Chondrocyte (in vitro differentiated cells): Measurements from ENCODE around the gene NPHP3. TPM values are rescaled to one million over a fixed set of nuclear protein-coding genes. Genes with fewer than 3 reads are reported as not detected.

ENCODE experiments used
- DNase-seq: peaks from one replicate; pipeline ENCODE4 v3.0.0; 2021; ENCODE audit warnings: mixed read lengths, low spot score
- H3K27ac Mint-ChIP-seq: one replicate; pipeline ENCODE4 v1.8.0; 2021; ENCODE audit warnings: mild to moderate bottlenecking, moderate library complexity, mixed read lengths; ENCODE audit not compliant: unreplicated experiment
- H3K27me3 Mint-ChIP-seq: 2 replicates; pipeline ENCODE4 v1.8.0; 2021; ENCODE audit warnings: low read depth, mixed read lengths
- H3K36me3 Mint-ChIP-seq: 2 replicates; pipeline ENCODE4 v1.8.0; 2021; ENCODE audit warnings: low read depth, mixed read lengths
- H3K4me1 Mint-ChIP-seq: 2 replicates; pipeline ENCODE4 v1.8.0; 2021; ENCODE audit warnings: low read depth, mild to moderate bottlenecking, mixed read lengths
- H3K4me3 Mint-ChIP-seq: one replicate; pipeline ENCODE4 v1.8.0; 2021; ENCODE audit warnings: mild to moderate bottlenecking, moderate library complexity, mixed read lengths; ENCODE audit not compliant: unreplicated experiment
- H3K9me3 Mint-ChIP-seq: 2 replicates; pipeline ENCODE4 v1.8.0; 2021; ENCODE audit warnings: low read depth, mixed read lengths
- CTCF ChIP-seq: fragments of 200-600 bp; sonication (generic); IDR thresholded peaks from 2 replicates; pipeline ENCODE4 v1.5.0; 2021; ENCODE audit warnings: antibody characterized with exemption, mild to moderate bottlenecking, moderate library complexity
- total RNA-seq: library from RNA; stranded (reverse); gene quantifications from 3 replicates; pipeline ENCODE4 v1.2.1, GENCODE V29; 2021

The NPHP3 gene
- total RNA-seq, 1 donor from 2014 or later, result 24.6 TPM

GRCh38 chr3:132635052-132635451 is 87.2 kb downstream of the NPHP3 start:
- no peak for DNase-seq
- H3K4me3 Mint-ChIP-seq, result no peak overlapping the region
- peaks cover 10% of the 10 kb centered on the region for H3K36me3 Mint-ChIP-seq
- H3K27me3 Mint-ChIP-seq, result no peaks in the 10 kb centered on the region
- no peak overlapping the region for H3K27ac Mint-ChIP-seq
- H3K4me1 Mint-ChIP-seq, result peaks cover 12% of the 10 kb centered on the region
- no peaks in the 10 kb centered on the region for H3K9me3 Mint-ChIP-seq
- TF ChIP-seq CTCF, result no peak

Other genes with a start within 250 kb of the NPHP3 start
- gene ACKR4, start 125.1 kb downstream of the NPHP3 start, total RNA-seq, result 0.22 TPM in 1 of 3 replicates, not detected in the others
- 16.8 to 21.3 TPM (median 17.2 TPM) in 3 replicates for gene ACAD11, start 62.6 kb downstream of the NPHP3 start, total RNA-seq
- gene UBA5, start 62.1 kb downstream of the NPHP3 start, total RNA-seq, result 32.4 to 38.2 TPM (median 37.9 TPM) in 3 replicates